HG02885 (cell line): ENCODE results near the gene INPP4A.
"Not testable (repeated sequence)": the region's sequence is repeated elsewhere in the genome, so short reads cannot be mapped to it uniquely, and the experiment has no call there.

Experiments used
- ATAC-seq: cut with Tn5 transposase; IDR thresholded peaks from one replicate; pipeline ENCODE4 v1.9.1; 2021; ENCODE audit warnings: mild to moderate bottlenecking; ENCODE audit not compliant: unreplicated experiment, poor library complexity

INPP4A gene

GRCh38 chr2:98435670-98436069 is 9.0 kb upstream of the INPP4A start:
- ATAC-seq = not testable (repeated sequence)

GRCh38 chr2:98436734-98437133 is 7.9 kb upstream of the INPP4A start:
- ATAC-seq = no peak

GRCh38 chr2:98438190-98439133 is 6.2 kb upstream of the INPP4A start:
- ATAC-seq = peak; percentile 62

- no peak for ATAC-seq
Measured at GRCh38 chr2:98441706-98442450, 2.8 kb upstream of the INPP4A start.

GRCh38 chr2:98442488-98442887 is 2.2 kb upstream of the INPP4A start:
- ATAC-seq = no peak

GRCh38 chr2:98445177-98445682 is 572 bp downstream of the INPP4A start:
- peak; percentile 35 for ATAC-seq

GRCh38 chr2:98445683-98446581 is 1.3 kb downstream of the INPP4A start:
- no peak for ATAC-seq

GRCh38 chr2:98446850-98447249 is 2.2 kb downstream of the INPP4A start:
- ATAC-seq = no peak

GRCh38 chr2:98448441-98449145 is 3.9 kb downstream of the INPP4A start:
- no peak for ATAC-seq

GRCh38 chr2:98452396-98453027 is 7.9 kb downstream of the INPP4A start:
- ATAC-seq = no peak

GRCh38 chr2:98453083-98453482 is 8.4 kb downstream of the INPP4A start:
- ATAC-seq = no peak

GRCh38 chr2:98453531-98453930 is 8.9 kb downstream of the INPP4A start:
- ATAC-seq = no peak

GRCh38 chr2:98454073-98454472 is 9.4 kb downstream of the INPP4A start:
- no peak for ATAC-seq

- peak; percentile 55 for ATAC-seq
Measured at GRCh38 chr2:98454500-98455235, 10.0 kb downstream of the INPP4A start.

GRCh38 chr2:98455494-98455976 is 10.9 kb downstream of the INPP4A start:
- ATAC-seq = peak; percentile 42

GRCh38 chr2:98457045-98457696 is 12.5 kb downstream of the INPP4A start:
- ATAC-seq = no peak

GRCh38 chr2:98458207-98458606 is 13.5 kb downstream of the INPP4A start:
- no peak for ATAC-seq
